NOMO-1 (cell line): Measurements from ENCODE around the gene MITF.

Experiments
- DNase-seq, 2 experiments: peaks; one replicate each; lab custom pipeline; 2025; ENCODE audit not compliant: unreplicated experiment in 2 of 2; lab: John Stamatoyannopoulos, UW

MITF gene

GRCh38 chr3:69724722-69725435 lies 14.4 kb upstream of the MITF start:
- no peak for DNase-seq

GRCh38 chr3:69725994-69726571 lies 13.2 kb upstream of the MITF start:
- no peak for DNase-seq

- DNase-seq = no peak
Measured at GRCh38 chr3:69729147-69729919, 9.9 kb upstream of the MITF start.

GRCh38 chr3:69731080-69731479 lies 8.2 kb upstream of the MITF start:
- DNase-seq = no peak

- no peak for DNase-seq
Measured at GRCh38 chr3:69735893-69736292, 3.4 kb upstream of the MITF start.

GRCh38 chr3:69737392-69737791 lies 1.9 kb upstream of the MITF start:
- no peak for DNase-seq

GRCh38 chr3:69738315-69738714 lies 949 bp upstream of the MITF start:
- DNase-seq = peak in 1 of 2 experiments; percentile 28

GRCh38 chr3:69738859-69739203 lies 433 bp upstream of the MITF start:
- DNase-seq = no peak

GRCh38 chr3:69740103-69741021 lies 1.1 kb downstream of the MITF start:
- no peak for DNase-seq

- DNase-seq = no peak
Measured at GRCh38 chr3:69741032-69741767, 1.9 kb downstream of the MITF start.

- no peak for DNase-seq
Measured at GRCh38 chr3:69742391-69742790, 3.1 kb downstream of the MITF start.

- peak in 1 of 2 experiments; percentile 25 for DNase-seq
Measured at GRCh38 chr3:69743975-69744906, 5.0 kb downstream of the MITF start.

GRCh38 chr3:69745505-69745904 lies 6.2 kb downstream of the MITF start:
- DNase-seq = no peak

- DNase-seq = no peak
Measured at GRCh38 chr3:69746119-69746518, 6.9 kb downstream of the MITF start.

- DNase-seq = peak in 1 of 2 experiments; percentile 61
Measured at GRCh38 chr3:69747511-69748258, 8.4 kb downstream of the MITF start.

GRCh38 chr3:69748503-69748902 lies 9.2 kb downstream of the MITF start:
- peak; percentile 25 to 31 for DNase-seq

GRCh38 chr3:69749461-69749860 lies 10.2 kb downstream of the MITF start:
- no peak for DNase-seq

- DNase-seq = no peak
Measured at GRCh38 chr3:69750549-69750948, 11.3 kb downstream of the MITF start.
